Body of pancreas (tissue), 4 donors: ENCODE data around the gene EXD3.

Source experiments
- CTCF ChIP-seq, 7 experiments: fragments of 450-650 bp in 4 of 7; fragments of 200-600 bp in 3 of 7; sonication (generic) in 3 of 7; IDR thresholded peaks; one replicate each; pipeline ENCODE4 v1.5.1; 2016 to 2019; ENCODE audit warnings: antibody characterized with exemption in 7 of 7
- POLR2A ChIP-seq, 3 donors: fragments of 450-650 bp; IDR thresholded peaks; one replicate each; pipeline ENCODE4 v1.6.1; 2016; ENCODE audit warnings: antibody characterized with exemption in 3 of 3, mild to moderate bottlenecking in 2 of 3

- TF ChIP-seq CTCF (IDR thresholded peaks at IDR 0.05), result peak in 1 of 7 experiments; percentile 4
- TF ChIP-seq POLR2A (IDR thresholded peaks at IDR 0.05), result peak in 1 of 3 donors; percentile 37
These were observed 153.7 kb downstream of the EXD3 start for GRCh38 chr9:137269231-137269772.
